Activated CD4-positive, alpha-beta T cell treated with anti-CD3 and anti-CD28 coated beads, Interleukin-2, amount 10 ng/mL, durations not matched to agents 7 days and 5 days (primary cell): Measurements from ENCODE around the gene GRIA4. TPM values are rescaled to one million over a fixed set of nuclear protein-coding genes. Genes with fewer than 3 reads are reported as not detected.

ENCODE experiments used
- CTCF ChIA-PET: fragments of 350-600 bp; sonication (Branson Sonifier 250); formaldehyde crosslinking; loops from one replicate; lab custom pipeline; 2021; ENCODE audit warnings: antibody characterized with exemption; lab: Charles Lee
- POLR2A ChIA-PET: fragments of 350-600 bp; sonication (Branson Sonifier 250); formaldehyde crosslinking; loops from one replicate; lab custom pipeline; 2021; ENCODE audit warnings: antibody characterized with exemption; lab: Charles Lee
- DNase-seq: peaks from one replicate; pipeline ENCODE4 v3.0.0-alpha.2; 2020
- H3K27ac Mint-ChIP-seq: one replicate; pipeline ENCODE4 v1.8.0; 2021; ENCODE audit warnings: mild to moderate bottlenecking, moderate library complexity, mixed read lengths
- H3K27me3 Mint-ChIP-seq: one replicate; pipeline ENCODE4 v1.8.0; 2021; ENCODE audit warnings: mixed read lengths
- H3K36me3 Mint-ChIP-seq: one replicate; pipeline ENCODE4 v1.8.0; 2021; ENCODE audit warnings: low read depth, mixed read lengths
- H3K4me1 Mint-ChIP-seq: one replicate; pipeline ENCODE4 v1.8.0; 2021; ENCODE audit warnings: mixed read lengths
- H3K4me3 Mint-ChIP-seq: one replicate; pipeline ENCODE4 v1.8.0; 2021; ENCODE audit warnings: mild to moderate bottlenecking, moderate library complexity, mixed read lengths
- H3K9me3 Mint-ChIP-seq: one replicate; pipeline ENCODE4 v1.8.0; 2021; ENCODE audit warnings: mixed read lengths
- total RNA-seq, 2 experiments: library from RNA; stranded (reverse); gene quantifications; one replicate each; pipeline ENCODE4 v1.2.3, GENCODE V29; 2021

The GRIA4 gene
- total RNA-seq, 2 experiments from 2014 or later = not detected

- no peak overlapping the region for H3K27ac Mint-ChIP-seq
- peaks cover 4% of the 10 kb centered on the region for H3K4me1 Mint-ChIP-seq
- H3K27me3 Mint-ChIP-seq = peaks cover 33% of the 10 kb centered on the region
- CTCF ChIA-PET = no interaction called here
- POLR2A ChIA-PET = no interaction called here
- DNase-seq = no peak
- peaks cover 8% of the 10 kb centered on the region for H3K9me3 Mint-ChIP-seq
- H3K4me3 Mint-ChIP-seq = no peak overlapping the region
- no peaks in the 10 kb centered on the region for H3K36me3 Mint-ChIP-seq
Measured at GRCh38 chr11:106031202-106031810, 421.4 kb downstream of the GRIA4 start.
